ENCODE measurements around the gene TAS1R3. TPM values are rescaled to one million over a fixed set of nuclear protein-coding genes. Genes with fewer than 3 reads are reported as not detected.

Gene TAS1R3
- total RNA-seq, 1 donor from 2014 or later: 0.24 TPM

DNA sequence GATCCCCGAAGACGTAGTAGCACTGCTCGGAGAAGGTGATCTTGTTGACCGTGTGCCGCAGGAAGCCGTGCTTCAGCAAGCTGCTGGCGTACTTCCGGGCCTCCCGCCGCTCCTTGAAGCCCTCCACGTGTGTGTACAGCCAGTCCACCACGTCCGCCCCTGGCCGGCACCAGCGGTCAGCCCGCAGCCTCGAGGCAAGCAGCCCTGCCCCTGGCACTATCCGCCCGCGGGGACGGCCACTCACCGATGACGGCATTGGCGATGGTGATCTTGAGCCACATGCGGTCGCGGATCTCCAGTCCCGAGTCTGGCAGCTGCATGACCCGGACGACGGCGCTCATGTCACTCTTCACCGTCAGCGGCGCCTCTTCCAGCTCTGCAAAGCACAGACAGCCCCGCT is 7.2 kb downstream of the TAS1R3 start:
- no peak for DNase-seq (ENCODE audit: low spot score)

DNA sequence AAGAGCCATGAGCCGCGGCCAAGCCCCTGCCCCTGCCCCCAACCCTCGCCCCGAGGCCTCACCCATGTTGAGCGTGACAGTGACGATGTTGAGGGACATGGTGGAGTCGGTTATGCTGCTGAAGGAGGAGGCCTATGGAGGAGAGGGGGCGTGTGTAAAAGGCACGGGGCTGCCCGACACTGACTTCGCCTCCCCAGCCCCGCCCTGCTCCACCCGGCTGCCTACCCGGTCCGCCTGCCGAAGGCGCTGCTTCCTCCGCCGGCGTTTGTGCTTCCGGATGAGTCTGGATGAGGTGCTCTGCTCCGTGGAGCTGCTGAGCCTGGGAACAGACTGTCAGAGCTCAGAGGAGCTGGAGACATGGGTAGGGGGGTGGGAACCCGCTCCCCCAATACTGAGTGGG is 9.1 kb downstream of the TAS1R3 start:
- DNase-seq (ENCODE audit: low spot score): no peak

DNA sequence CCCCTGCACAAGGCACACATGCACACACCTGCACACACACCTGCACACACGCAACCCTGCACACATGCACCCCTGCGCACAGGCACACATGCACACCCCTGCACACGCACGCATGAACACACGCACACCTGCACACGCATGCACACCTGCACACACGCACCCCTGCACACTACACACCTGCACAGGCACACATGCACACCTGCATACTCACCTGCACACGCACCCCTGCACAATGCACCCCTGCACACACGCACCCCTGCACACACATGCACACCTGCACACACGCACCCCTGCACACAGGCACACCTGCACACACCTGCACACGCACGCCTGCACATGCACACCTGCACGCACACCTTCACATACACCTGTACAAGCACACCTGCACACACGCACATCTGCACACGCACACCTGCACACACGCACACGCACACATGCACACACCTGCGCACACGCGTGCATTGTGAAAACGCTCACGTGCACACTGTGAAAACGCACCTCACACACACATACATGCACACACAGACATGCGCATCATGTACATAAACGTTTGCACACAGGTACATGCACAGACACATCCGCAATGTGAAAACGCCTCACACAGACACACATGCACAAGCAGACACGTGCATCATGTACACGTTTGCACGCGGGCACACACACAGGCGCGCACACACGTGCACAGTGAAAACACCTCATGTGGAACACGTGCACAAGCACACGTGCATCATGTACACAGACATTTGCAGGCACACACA is 9.9 kb downstream of the TAS1R3 start:
- DNase-seq (ENCODE audit: low spot score): no peak

DNA sequence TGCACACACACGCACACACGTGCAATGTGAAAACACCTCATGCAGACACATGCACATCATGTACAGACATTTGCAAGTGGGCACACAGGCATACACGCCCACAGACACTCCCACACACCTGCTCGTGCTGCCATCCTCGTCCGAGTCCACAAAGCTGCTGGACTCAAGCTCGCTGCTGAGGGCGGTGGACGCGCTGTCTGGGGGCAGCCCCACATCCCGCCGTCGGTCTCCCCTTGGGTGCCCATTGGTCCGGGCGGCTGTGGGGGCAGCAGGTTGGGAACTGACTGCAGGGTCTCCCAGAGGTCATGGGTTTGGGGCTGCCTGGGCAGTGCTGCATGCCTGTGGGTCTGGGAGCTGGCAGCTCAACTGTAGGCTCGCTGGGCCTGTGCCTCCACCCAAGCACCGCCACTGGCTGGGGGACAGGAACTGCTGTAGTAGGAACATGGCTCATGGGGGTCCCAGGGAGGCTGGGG is 10.5 kb downstream of the TAS1R3 start:
- no peak for DNase-seq (ENCODE audit: low spot score)

DNA sequence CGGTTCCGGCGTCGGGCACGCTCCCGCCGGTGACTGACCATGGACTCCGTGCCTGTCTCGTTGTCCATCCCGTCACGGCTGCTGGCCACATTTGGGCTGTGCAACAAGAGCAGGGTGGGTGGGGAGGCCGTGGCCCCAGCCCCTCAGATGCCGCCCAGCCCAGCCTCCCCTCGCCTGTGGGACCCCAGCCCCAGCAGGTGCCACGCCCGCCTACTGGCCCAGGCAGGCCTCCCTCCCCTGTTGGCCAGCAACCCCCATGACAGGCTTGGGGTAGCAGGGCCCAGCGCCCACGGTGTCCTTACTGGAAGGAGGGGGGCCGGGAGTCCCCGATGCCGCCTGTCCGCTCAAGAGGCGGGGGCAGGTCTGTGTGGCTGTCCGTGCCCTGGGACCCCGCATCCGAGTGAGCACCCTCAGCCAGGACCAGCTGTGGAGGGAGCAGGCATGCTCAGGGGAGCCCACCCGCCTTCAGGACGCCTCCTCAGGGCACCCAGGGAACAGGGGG is 11.0 kb downstream of the TAS1R3 start:
- DNase-seq (ENCODE audit: low spot score): no peak

DNA sequence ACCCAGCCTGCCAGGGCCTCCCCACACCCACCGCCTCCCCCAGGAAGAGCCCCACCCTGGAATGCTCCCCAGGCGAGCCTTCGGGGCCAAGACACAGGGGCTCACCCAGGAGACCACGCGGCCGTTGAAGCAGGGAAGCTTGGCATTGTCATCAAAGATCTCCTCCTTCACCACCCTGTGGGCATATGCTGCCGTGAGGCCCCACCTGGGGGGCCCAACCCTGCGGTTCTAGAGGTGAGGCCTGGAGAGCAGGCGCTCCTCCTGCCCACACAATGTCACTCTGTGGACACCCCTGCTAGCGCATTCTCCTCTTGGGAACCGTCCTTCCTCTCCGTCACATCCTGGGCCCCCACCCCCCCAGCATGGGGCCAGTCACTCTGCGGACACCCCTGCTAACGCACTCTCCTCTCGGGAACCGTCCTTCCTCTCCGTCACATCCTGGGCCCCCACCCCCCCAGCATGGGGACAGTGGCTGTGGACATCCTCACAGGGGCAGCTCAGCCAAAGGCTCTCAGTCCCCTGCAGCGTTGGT is 11.6 kb downstream of the TAS1R3 start:
- no peak for DNase-seq (ENCODE audit: low spot score)

DNA sequence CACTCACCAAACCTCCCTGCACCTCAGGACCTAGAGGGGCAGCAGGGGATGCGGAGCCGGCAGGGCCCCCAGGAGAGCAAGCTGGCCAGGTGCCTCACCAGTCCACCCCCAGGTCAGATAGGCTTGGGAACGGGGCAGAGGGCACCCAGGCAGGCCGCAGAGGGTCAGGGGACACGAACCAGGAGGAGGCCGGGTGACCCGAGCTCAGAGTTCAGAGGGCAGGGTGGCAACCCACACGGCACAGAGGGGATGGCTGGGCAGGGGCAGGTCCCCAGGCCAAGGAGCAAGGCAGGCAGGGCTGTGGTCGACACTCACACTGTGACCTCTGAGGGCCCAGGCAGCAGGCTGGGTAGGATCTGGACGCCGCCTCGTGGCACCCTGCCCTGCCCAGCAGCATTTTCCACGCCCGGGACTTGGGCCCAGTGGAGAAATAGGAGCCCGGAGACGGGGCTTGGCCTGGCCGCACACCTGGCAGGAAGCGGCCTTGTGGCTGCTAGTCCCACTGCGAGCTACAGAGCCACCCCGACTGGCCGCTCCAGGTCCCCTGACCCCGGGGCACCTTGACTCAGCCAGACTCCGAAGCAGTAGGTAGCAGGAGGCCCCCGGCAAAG is 12.8 kb downstream of the TAS1R3 start:
- no peak for DNase-seq (ENCODE audit: low spot score)

DNA sequence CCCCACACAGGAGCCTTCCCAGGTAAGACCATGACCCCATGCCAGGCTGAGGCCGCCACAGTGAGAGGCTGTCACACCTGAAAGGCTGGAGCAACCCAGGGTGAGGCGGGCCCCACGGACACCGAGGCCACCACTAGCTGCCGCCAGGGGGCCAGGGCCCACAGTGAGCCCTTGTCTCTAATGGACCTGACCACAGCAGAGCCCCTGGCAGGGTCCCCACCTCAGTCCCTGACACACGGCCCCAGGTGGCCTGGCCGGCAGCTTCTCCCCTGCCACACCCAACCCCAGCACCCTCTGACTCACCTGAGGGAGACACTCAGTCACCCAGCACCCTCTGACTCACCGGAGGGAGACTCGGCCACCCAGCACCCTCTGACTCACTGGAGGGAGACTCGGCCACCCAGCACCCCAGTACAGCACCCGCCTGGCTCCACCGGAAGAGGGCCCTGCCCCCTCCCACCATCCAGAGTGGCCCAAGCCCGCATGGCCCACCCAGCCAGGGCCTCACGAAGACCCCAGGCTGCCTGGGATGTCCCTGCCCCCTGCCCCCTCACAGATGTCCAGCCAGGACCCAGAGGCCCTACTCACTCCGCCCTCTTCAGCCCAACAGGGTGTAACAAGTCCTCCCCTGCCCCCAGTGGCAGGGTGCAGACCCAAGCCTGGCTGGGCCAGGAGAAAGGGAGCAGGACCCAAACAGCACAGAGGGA is 13.7 kb downstream of the TAS1R3 start:
- no peak for DNase-seq (ENCODE audit: low spot score)

DNA sequence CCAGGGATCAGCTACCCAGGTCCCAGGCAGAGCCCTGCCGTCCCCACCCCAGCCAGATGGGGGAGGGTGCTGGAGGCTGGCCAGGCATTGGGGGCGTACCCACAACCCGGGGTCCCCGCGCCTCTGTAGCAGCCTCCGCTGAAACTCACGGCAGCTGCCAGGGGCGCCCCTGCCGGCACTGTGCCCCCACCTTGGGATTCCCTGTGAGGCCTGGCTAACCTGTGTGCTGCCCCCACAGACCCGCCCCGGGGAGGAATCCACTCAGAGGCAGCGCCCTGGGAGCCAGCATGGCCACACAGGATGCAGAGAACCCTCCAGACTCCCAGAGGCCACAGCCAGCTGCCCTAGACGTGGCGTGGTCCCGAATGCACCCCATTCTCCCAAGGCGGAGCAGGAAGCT is 14.3 kb downstream of the TAS1R3 start:
- DNase-seq (ENCODE audit: low spot score): no peak

DNA sequence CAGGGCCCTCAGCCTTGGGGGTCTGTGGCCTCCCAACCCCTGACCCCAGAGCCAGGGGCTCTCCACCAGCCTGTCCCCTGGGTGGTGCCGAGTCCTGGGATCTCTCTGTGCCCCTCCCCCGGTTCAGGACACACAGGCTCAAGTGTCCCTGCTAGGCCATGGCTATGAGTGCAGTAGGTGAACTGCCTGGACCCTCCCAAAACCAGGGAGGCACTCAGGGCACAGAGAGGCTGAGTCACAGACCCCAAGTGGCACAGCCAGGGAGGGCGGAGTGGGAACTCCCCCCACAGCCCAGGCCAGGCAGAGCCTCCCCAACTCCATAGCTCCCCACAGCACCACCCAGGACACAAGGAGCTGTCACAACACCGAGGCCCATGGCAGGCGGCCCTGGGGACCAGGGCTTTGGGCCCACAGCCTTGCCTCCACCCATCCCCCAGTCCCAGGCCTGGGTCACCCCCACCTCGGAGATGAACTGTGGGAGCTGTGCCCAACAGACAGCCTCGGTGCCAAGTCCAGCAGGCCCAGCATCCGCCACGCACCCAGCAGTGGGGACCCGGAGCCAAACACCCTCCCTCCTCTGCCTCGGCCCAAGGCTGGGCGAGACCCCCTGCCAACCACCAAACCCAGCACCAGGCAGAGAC is 14.9 kb downstream of the TAS1R3 start:
- DNase-seq (ENCODE audit: low spot score): no peak

DNA sequence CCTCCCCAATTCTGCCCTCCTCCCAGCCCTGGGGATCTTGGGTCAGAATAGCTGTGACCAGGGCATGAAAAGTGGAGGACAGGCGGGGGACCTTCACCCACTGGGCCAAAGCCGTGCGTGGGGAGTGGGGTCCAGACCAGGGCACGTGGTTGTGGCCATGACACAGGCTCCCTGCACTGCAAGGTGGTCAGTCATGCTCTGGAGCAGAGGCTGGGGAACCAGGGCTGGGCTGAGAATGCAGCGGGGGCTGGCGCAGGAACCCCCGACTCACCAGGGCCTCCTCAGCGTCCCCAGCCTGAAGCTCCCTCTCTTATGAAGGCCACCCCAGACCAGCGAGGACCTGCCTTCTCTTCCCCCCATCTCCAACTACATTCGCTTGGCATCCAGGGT is 15.4 kb downstream of the TAS1R3 start:
- DNase-seq (ENCODE audit: low spot score): no peak

DNA sequence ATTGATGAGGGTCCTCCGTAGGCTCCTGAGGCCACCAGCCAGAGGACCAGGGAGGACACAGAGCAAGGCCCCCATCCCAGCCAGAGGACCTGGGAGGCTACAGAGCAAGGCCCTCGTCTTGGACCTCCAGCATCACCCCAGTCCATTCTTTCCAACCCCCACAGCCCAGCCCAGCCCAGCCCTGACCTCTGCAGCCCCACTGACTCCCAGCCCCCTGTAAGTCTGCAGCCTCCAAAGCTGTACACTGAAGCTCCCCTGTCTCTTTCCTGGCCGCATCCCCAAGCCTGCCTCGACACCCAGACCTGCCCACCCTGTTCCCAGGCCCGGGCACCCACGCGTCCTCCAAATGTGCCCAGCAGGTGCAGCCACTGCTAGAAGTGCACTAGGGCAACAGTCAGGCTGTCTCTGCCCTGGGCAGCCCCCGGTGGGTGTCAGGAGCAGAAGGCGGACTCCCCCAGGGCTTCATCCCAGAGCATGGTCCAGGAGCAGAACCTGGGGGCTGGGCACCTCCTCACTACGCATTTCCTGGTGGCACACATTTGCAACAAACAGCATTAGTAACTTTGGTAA is 16.0 kb downstream of the TAS1R3 start:
- DNase-seq (ENCODE audit: low spot score): no peak

DNA sequence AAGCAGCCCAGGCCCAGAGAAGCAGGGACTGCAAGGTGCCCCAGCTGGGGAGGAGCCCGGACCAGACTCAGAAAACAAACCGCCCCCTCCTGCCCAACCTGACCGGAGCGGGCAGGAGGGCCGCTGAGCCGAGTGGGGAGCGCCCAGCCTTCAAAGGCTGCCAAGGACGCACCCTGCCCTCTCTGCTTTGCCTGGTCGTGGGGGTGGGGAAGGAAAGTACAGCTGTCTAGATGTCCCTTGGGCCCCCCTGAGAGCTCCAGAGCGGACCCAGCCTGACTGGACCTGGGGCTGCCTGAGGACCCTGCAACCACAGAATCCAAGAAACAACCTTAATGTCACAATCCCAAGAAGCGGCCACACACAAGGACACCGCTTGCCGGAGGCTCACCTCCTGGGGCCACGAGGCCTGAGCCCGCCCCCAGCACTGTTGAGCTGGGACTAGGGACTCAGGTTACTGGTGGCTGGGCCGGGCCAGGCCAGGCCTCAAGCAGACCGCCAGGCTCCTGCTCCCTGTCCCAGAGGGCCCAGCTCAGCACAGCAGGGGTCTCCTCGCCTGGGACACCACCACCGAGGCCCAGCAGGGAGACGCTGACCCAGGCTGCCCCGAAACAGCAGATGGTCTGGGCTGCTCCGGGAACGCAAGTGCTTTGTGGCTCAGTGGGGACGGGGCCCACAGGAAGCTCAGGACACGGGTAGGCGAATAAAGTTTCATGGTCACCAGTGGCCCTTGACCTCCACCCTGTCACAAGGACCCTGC is 16.8 kb downstream of the TAS1R3 start:
- DNase-seq (ENCODE audit: low spot score): no peak

DNA sequence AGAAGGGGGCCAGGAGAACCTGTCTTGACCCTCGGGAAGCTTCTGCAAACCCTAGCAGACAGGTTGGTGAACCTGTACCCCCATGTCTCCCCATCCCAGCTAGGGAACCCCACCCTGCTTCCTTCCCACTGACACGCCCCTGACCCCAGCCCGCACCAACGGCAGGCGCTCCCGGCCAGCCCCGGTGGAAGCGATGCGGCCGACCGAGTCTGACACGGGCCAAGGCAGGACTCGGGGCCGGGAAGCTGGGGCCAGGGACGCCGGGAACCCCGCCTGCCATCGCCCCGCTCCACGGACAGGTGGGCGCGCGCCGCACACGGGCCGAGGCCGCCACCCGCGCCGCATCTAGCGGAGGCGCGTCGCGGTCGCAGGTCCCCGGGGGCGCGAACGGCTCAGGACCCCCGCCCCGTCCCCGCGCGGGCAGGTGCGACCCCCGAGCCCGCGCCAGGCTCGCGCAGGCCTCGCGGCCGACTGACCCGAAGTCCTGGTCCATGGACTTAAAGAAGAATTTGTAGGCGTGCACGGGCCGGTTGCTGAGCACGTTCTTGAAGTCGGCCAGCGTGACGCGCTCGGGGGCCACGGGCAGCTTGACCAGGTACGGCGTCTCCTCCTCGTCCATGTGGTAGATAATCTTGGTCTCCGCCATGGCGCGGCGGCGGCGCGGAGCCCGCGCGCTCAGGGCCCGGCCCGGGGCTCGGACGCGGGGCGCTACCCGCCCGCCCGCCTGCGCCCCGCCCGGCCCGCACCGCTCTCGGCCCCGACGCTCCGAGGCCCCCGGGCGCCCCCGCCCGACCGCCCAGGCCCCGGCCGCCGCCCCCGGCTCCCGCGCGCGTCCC is 17.6 kb downstream of the TAS1R3 start:
- DNase-seq (ENCODE audit: low spot score): no peak

DNA sequence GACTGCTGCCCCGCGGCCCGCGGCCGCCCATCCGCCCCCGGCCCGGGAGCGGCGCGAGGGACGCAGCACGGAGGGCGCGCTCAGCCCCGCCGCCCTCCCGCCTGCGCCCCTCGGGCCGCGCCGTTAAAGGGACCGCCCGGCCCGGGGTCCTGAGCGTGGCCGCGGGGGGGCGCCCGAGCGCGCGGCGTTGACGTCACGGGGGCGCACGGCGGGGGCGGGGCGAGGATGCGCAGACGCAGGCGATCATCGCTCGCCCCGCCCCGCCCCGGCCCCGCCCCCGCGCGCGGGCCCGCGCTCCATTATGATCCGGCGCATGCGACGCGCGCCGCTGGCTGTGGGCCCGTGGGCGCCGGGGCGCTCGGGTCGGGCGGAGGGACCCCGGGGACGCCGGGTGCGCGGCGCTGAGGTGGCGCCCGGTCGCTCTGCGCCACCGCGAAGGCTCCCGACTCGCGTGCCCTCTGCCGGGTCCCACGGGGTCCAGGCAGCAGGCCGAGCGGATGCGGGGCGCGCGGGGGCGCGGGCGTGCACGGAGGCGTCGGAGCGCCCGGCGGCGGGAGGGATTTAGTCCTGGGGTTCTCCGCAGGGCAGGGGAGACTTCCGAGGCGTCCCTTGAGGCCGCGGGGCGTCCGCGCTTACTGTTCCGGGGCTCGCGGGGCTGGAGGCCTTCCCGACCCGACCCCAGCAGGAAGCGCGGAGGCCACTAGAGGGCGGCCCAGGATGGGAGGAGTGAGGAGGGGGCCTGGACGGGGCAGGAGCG is 18.4 kb downstream of the TAS1R3 start, which contains the start of gene DVL1:
DVL1 (minus strand) TSS at position 163 of the 757 bp plus-strand sequence. CDS start 353 bp downstream, outside the sequence.
- peak; percentile 74 for DNase-seq (ENCODE audit: low spot score)

DNA sequence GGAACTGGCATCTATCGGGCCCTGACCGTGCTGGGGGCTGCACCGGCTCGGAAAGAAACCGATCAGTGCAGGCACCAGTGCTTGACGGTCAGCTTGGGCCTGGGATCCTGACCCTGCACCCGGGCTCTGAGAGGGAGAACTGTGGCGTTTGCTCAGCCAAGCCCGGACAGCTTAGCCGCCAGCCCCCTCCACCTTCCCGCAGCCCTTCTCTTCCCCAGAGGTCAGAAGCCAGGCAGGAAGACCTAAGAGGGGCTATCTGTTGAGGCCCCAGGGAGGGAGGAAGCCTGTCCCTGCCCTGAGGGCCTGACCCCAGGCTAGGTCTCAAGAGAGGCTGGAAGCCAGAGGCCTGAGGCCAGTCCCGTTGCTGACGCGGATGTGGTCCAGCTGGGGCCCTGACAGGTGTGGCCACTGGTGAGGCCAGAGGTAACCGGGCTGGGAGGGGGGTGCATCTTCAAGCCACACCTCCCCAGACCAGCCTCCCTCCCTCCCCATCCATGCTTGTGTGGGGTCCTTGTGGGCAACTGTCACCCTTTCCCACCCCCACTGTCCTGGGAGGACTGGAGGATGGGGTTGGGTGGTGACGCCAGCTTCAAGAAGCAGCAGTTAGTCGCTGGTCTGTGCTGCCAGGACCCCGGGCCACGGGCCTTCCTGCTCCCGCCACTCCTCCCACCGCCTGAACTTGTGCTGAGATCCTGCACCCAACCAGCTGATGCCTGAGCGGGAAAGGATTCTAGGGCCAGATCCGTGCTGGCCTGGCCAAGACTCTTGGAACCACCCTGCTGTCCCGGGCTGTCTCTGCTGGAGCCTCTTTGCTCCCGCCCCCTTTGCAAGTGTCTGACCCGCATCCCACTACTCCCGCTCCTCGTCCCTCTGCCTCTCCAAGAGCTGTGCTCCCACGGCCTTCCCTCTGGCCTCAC is 20.7 kb downstream of the TAS1R3 start:
- DNase-seq (ENCODE audit: low spot score): peak; percentile 52

DNA sequence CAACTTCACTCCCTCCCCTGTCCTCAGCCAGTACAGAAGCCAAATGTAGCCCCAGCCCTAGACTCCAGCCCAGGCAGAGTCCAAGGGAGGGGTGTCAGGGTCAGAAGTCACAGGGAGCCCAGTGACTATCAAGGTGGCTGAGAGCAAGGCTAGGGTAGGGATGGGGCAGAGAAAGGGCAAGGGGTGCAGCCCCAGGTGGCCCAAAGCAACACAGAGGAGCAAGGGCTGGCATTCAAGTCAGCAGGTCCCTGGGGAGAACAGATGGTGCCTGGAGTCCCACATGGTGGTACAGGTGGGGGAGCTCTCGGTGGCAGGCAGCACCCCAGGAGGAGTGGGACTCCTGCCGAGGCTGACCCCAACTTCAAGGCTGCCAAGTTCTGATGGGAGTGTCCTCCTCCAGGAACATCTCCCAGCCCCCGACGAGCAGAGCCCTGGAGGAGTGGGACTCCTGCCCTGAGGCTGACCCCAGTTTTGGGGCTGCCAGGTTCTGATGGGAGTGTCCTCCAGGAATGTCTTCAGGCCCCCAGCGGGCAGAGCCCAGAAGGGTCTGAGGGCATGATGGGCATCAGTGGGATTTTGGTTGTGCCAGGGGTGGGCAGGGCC is 21.8 kb downstream of the TAS1R3 start:
- no peak for DNase-seq (ENCODE audit: low spot score)

All from umbilical cord (tissue), 2 donors.